SK-N-SH (cell line): ENCODE results near the gene BNIP3. TPM values are rescaled to one million over a fixed set of nuclear protein-coding genes. Genes with fewer than 3 reads are reported as not detected.
A peak's percentile ranks its signal among the peaks of the same experiment; 100 is the strongest.

Experiments
- CTCF ChIA-PET: fragments of 300-600, 350-600 bp; formaldehyde crosslinking; extraction: SDS; loops from one replicate; lab custom pipeline; 2021; lab: Yijun Ruan, JAX
- POLR2A ChIA-PET: fragments of 350-600 bp; sonication (Branson Sonifier 250); formaldehyde crosslinking; extraction: SDS; loops from one replicate; lab custom pipeline; 2020; ENCODE audit warnings: antibody characterized with exemption, inconsistent platforms; lab: Yijun Ruan, JAX
- DNase-seq: peaks from one replicate; pipeline ENCODE4 v3.0.0; 2012
- H2AFZ ChIP-seq: fragments of 200-600 bp; sonication (generic); 2 replicates; pipeline ENCODE4 v1.8.1; 2016; ENCODE audit warnings: antibody characterized with exemption, mild to moderate bottlenecking, low read depth
- H3F3A ChIP-seq: fragments of 200-600 bp; sonication (generic); replicated peaks from 2 replicates; pipeline ENCODE3; 2016; ENCODE audit warnings: antibody characterized with exemption, mild to moderate bottlenecking; ENCODE audit not compliant: insufficient read depth
- H3K27ac ChIP-seq, 2 experiments: fragments of 200-500 bp in 1 of 2; fragments of 200-600 bp in 1 of 2; sonication (Bioruptor generic) in 1 of 2; sonication (generic), shearing (Covaris generic) in 1 of 2; 2 replicates each; pipeline versions ENCODE4 v1.5.1 to v1.6.1; 2014 to 2016; ENCODE audit warnings: low read depth in 2 of 2, inconsistent platforms in 1 of 2, low read length in 1 of 2, mild to moderate bottlenecking in 1 of 2, mixed read lengths in 1 of 2
- H3K27me3 ChIP-seq: fragments of 200-600 bp; sonication (generic), shearing (Covaris generic); 2 replicates; pipeline ENCODE4 v1.6.1; 2016; ENCODE audit warnings: mixed run types; ENCODE audit not compliant: insufficient read depth
- H3K36me3 ChIP-seq, 2 experiments: fragments of 200-500 bp in 1 of 2; fragments of 200-600 bp in 1 of 2; sonication (Bioruptor generic) in 1 of 2; sonication (generic) in 1 of 2; replicated peaks in 1 of 2; 2 replicates each; pipeline versions ENCODE3 to v1.5.1; 2014 to 2016; ENCODE audit warnings: low read length in 1 of 2, mild to moderate bottlenecking in 1 of 2; ENCODE audit not compliant: insufficient read depth in 2 of 2, control insufficient read depth in 1 of 2
- H3K4me1 ChIP-seq, 2 experiments: fragments of 200-500 bp in 1 of 2; fragments of 200-600 bp in 1 of 2; sonication (Bioruptor generic) in 1 of 2; sonication (generic), shearing (Covaris generic) in 1 of 2; 2 replicates each; pipeline versions ENCODE4 v1.5.1 to v1.6.1; 2014 to 2016; ENCODE audit warnings: low read depth in 1 of 2, low read length in 1 of 2, mixed run types in 1 of 2; ENCODE audit not compliant: insufficient read depth in 2 of 2, control insufficient read depth in 1 of 2
- H3K4me2 ChIP-seq: fragments of 200-600 bp; sonication (generic), shearing (Covaris generic); 2 replicates; pipeline ENCODE4 v1.6.1; 2017; ENCODE audit warnings: mixed run types
- H3K4me3 ChIP-seq, 2 experiments: fragments of 200-500 bp in 1 of 2; fragments of 200-600 bp in 1 of 2; sonication (Bioruptor generic) in 1 of 2; sonication (generic), shearing (Covaris generic) in 1 of 2; 2 replicates each; pipeline versions ENCODE4 v1.5.1 to v1.8.1; 2014 to 2016; ENCODE audit warnings: low read depth in 2 of 2, inconsistent platforms in 1 of 2, low read length in 1 of 2, mild to moderate bottlenecking in 1 of 2, mixed read lengths in 1 of 2, moderate library complexity in 1 of 2
- H3K79me2 ChIP-seq: fragments of 200-600 bp; sonication (generic); 2 replicates; pipeline ENCODE4 v1.8.1; 2017; ENCODE audit warnings: mild to moderate bottlenecking; ENCODE audit not compliant: insufficient read depth
- H3K9ac ChIP-seq: fragments of 200-600 bp; sonication (generic); 2 replicates; pipeline ENCODE4 v1.6.1; 2017; ENCODE audit warnings: mixed run types
- H3K9me2 ChIP-seq: fragments of 200-600 bp; sonication (generic); 2 replicates; pipeline ENCODE4 v1.6.1; 2017; ENCODE audit warnings: mixed run types
- H3K9me3 ChIP-seq: fragments of 200-600 bp; sonication (generic); 2 replicates; pipeline ENCODE4 v1.6.1; 2017; ENCODE audit warnings: mixed run types, mild to moderate bottlenecking, moderate library complexity
- H4K20me1 ChIP-seq: fragments of 200-600 bp; sonication (generic); 2 replicates; pipeline ENCODE4 v1.6.1; 2017; ENCODE audit warnings: mild to moderate bottlenecking, mixed run types; ENCODE audit not compliant: insufficient read depth
- EP300 ChIP-seq, 2 experiments: IDR thresholded peaks; 2 replicates each; pipeline versions ENCODE4 v1.4.0 to v1.6.1; 2012; ENCODE audit warnings: borderline replicate concordance in 1 of 2, low read depth in 1 of 2, low read length in 1 of 2
- EZH2phosphoT487 ChIP-seq: fragments of 200-600 bp; sonication (generic); IDR thresholded peaks from 2 replicates; pipeline ENCODE4 v1.6.1; 2017; ENCODE audit warnings: low read depth, mixed run types, mild to moderate bottlenecking, antibody characterized with exemption, moderate library complexity, borderline replicate concordance
- FOSL2 ChIP-seq: IDR thresholded peaks from 2 replicates; pipeline ENCODE4 v1.4.0; 2012; ENCODE audit warnings: low read depth, mild to moderate bottlenecking, moderate library complexity, borderline replicate concordance
- FOXJ3 ChIP-seq: sonication (generic); formaldehyde crosslinking; IDR thresholded peaks from 2 replicates; pipeline ENCODE4 v1.5.1; 2020; ENCODE audit warnings: mild to moderate bottlenecking, missing genetic modification reagents
- FOXM1 ChIP-seq: IDR thresholded peaks from 2 replicates; pipeline ENCODE4 v1.4.0; 2012; ENCODE audit warnings: low read depth, mild to moderate bottlenecking
- GATA2 ChIP-seq: sonication (generic); formaldehyde crosslinking; IDR thresholded peaks from 2 replicates; pipeline ENCODE4 v1.5.0; 2020; ENCODE audit warnings: mild to moderate bottlenecking, missing genetic modification reagents
- MEF2A ChIP-seq: IDR thresholded peaks from 2 replicates; pipeline ENCODE4 v1.4.0; 2012; ENCODE audit warnings: low read depth, borderline replicate concordance
- MXI1 ChIP-seq: IDR thresholded peaks from 2 replicates; pipeline ENCODE4 v1.6.1; 2012; ENCODE audit warnings: mild to moderate bottlenecking, low read depth, low read length, improper control_type of control experiment
- NRF1 ChIP-seq: IDR thresholded peaks from 2 replicates; pipeline ENCODE4 v1.6.1; 2012; ENCODE audit warnings: low read depth, mild to moderate bottlenecking, low read length
- POLR2AphosphoS5 ChIP-seq: IDR thresholded peaks from 2 replicates; pipeline ENCODE4 v1.6.1; 2012; ENCODE audit warnings: low read depth, low read length
- RAD21 ChIP-seq: IDR thresholded peaks from 2 replicates; pipeline ENCODE4 v1.6.1; 2012; ENCODE audit warnings: mild to moderate bottlenecking, low read length
- RFX5 ChIP-seq: IDR thresholded peaks from 2 replicates; pipeline ENCODE4 v1.6.1; 2012; ENCODE audit warnings: mild to moderate bottlenecking, improper control_type of control experiment, low read length
- RXRA ChIP-seq: IDR thresholded peaks from 2 replicates; pipeline ENCODE4 v1.4.0; 2012; ENCODE audit warnings: low read depth, mild to moderate bottlenecking, borderline replicate concordance
- SMC3 ChIP-seq: IDR thresholded peaks from 2 replicates; pipeline ENCODE4 v1.6.1; 2012; ENCODE audit warnings: low read depth, low read length, improper control_type of control experiment
- TCF12 ChIP-seq: IDR thresholded peaks from 2 replicates; pipeline ENCODE4 v1.4.0; 2012
- TEAD4 ChIP-seq: IDR thresholded peaks from 2 replicates; pipeline ENCODE4 v1.4.0; 2012; ENCODE audit warnings: mild to moderate bottlenecking, borderline replicate concordance; ENCODE audit not compliant: insufficient read depth
- WGBS: methylation state at CpG from one replicate; pipeline ENCODE4 v1.1.6; 2017; ENCODE audit warnings: low lambda C conversion rate; 5-methylcytosine and 5-hydroxymethylcytosine counted together
- polyA plus RNA-seq, 3 experiments: library from polyadenylated mRNA; depleted of rRNA; stranded (reverse); fragments of >200 nt; gene quantifications; 2 replicates each; pipeline ENCODE4 v1.2.3, GENCODE V29; 2012
- TF ChIP-seq, protein P1 (sequence below): IDR thresholded peaks from 2 replicates; pipeline ENCODE4 v1.4.0; 2012; ENCODE audit warnings: low read depth, borderline replicate concordance
- TF ChIP-seq, protein P2 (sequence below): fragments of 150-350 bp; IDR thresholded peaks from 2 replicates; pipeline ENCODE4 v1.6.1; 2017; ENCODE audit warnings: antibody characterized with exemption, low read length, low read depth, borderline replicate concordance
- TF ChIP-seq, protein P3 (sequence below): IDR thresholded peaks from 2 replicates; pipeline ENCODE4 v1.6.1; 2012; ENCODE audit warnings: mild to moderate bottlenecking, low read depth, low read length, moderate library complexity
- TF ChIP-seq, protein P4 (sequence below): fragments of 200-600 bp; sonication (generic); IDR thresholded peaks from 2 replicates; pipeline ENCODE4 v1.6.1; 2017; ENCODE audit warnings: antibody characterized with exemption, mild to moderate bottlenecking, moderate library complexity

BNIP3 gene
- polyA plus RNA-seq, 1 of the 3 experiments (the other 2 are of a cell fraction): 40.3 TPM

DNA sequence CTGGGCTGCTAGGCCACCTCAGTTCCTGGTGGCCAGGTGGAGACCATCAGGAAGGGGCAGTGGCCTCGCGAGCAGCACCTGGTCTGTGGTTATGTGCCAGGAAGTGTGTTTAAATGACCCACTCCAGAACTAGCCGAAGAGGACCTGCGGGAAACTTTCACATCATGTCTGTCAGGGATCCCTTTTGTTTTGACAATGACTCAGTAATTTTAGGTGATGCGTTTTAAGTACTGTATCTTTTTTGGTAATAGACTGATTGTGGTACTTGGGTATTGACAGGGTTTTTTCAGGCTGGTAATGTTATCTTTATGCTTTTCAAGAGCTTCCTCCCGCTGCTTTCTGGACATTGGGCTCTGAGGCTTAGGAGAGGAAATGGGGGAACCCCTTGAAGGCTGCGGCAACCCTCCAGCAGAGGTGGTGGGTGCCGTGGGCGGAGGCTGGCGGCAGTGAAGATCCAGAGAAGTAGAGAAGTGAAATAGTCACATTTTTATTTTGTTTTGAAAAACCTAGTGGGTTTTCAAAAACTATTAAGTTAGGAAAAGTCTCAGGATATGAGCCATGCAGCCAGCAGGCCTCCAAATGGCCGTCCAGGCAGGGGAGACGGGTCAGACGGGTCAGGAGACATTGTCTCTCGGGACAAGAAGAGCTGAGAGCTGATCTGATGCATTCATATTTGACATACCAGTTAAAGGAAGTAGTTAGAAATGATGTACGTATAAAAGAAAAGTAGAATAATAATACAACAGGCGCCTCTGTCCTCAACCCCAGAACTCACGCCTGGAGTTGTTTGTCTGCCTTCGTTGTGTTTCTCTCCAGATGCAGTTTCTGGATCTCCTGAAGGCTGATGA is 53.3 kb downstream of the BNIP3 start:
- CTCF ChIA-PET: no interaction called here
- H3K4me2 ChIP-seq: no peak overlapping the region
- H3K79me2 ChIP-seq: peaks cover 100% of the 10 kb centered on the region

More for the DNA sequence above, 53.3 kb downstream of the BNIP3 start:
- Histone ChIP-seq H3K9me2 (no peaks in the 10 kb centered on the region), H3K9me3 (peaks cover 8% of the 10 kb centered on the region; the same call in 1 of the 2 replicates), H3K27me3 (no peaks in the 10 kb centered on the region), H3K9ac (no peak overlapping the region), H3K4me3 (no peak overlapping the region), H3F3A (no peaks in the 10 kb centered on the region), H3K4me1 (peaks cover 11 to 29% of the 10 kb centered on the region in 2 experiments; a peak in 2 of 4 replicates), H4K20me1 (peaks cover 63% of the 10 kb centered on the region), H2AFZ (no peak overlapping the region), H3K27ac (0 out of 4 replicates have a peak overlapping the region, but pooled peaks of 1 of the 2 experiments have one; percentile 23), H3K36me3 (peaks cover 0 to 17% of the 10 kb centered on the region in 2 experiments)
- TF ChIP-seq NRF1 (no peak), POLR2AphosphoS5 (no peak), FOXJ3 (CRISPR knock-in tag) (no peak), EP300 (IDR thresholded peaks at IDR 0.05; ENCODE audit: borderline replicate concordance in 1 of 2, low read depth in 1 of 2, low read length in 1 of 2) (no peak), EZH2phosphoT487 (no peak), GATA2 (CRISPR knock-in tag) (no peak), RAD21 (no peak), RXRA (no peak), RFX5 (no peak), FOXM1 (no peak), MXI1 (no peak), TCF12 (no peak), SMC3 (no peak), TEAD4 (no peak), MEF2A (no peak), FOSL2 (no peak)
- TF ChIP-seq, protein P1, sequence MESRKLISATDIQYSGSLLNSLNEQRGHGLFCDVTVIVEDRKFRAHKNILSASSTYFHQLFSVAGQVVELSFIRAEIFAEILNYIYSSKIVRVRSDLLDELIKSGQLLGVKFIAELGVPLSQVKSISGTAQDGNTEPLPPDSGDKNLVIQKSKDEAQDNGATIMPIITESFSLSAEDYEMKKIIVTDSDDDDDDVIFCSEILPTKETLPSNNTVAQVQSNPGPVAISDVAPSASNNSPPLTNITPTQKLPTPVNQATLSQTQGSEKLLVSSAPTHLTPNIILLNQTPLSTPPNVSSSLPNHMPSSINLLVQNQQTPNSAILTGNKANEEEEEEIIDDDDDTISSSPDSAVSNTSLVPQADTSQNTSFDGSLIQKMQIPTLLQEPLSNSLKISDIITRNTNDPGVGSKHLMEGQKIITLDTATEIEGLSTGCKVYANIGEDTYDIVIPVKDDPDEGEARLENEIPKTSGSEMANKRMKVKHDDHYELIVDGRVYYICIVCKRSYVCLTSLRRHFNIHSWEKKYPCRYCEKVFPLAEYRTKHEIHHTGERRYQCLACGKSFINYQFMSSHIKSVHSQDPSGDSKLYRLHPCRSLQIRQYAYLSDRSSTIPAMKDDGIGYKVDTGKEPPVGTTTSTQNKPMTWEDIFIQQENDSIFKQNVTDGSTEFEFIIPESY: no peak
- TF ChIP-seq, protein P2, sequence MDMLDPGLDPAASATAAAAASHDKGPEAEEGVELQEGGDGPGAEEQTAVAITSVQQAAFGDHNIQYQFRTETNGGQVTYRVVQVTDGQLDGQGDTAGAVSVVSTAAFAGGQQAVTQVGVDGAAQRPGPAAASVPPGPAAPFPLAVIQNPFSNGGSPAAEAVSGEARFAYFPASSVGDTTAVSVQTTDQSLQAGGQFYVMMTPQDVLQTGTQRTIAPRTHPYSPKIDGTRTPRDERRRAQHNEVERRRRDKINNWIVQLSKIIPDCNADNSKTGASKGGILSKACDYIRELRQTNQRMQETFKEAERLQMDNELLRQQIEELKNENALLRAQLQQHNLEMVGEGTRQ: no peak
- TF ChIP-seq, protein P3, sequence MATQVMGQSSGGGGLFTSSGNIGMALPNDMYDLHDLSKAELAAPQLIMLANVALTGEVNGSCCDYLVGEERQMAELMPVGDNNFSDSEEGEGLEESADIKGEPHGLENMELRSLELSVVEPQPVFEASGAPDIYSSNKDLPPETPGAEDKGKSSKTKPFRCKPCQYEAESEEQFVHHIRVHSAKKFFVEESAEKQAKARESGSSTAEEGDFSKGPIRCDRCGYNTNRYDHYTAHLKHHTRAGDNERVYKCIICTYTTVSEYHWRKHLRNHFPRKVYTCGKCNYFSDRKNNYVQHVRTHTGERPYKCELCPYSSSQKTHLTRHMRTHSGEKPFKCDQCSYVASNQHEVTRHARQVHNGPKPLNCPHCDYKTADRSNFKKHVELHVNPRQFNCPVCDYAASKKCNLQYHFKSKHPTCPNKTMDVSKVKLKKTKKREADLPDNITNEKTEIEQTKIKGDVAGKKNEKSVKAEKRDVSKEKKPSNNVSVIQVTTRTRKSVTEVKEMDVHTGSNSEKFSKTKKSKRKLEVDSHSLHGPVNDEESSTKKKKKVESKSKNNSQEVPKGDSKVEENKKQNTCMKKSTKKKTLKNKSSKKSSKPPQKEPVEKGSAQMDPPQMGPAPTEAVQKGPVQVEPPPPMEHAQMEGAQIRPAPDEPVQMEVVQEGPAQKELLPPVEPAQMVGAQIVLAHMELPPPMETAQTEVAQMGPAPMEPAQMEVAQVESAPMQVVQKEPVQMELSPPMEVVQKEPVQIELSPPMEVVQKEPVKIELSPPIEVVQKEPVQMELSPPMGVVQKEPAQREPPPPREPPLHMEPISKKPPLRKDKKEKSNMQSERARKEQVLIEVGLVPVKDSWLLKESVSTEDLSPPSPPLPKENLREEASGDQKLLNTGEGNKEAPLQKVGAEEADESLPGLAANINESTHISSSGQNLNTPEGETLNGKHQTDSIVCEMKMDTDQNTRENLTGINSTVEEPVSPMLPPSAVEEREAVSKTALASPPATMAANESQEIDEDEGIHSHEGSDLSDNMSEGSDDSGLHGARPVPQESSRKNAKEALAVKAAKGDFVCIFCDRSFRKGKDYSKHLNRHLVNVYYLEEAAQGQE: no peak
- TF ChIP-seq, protein P4, sequence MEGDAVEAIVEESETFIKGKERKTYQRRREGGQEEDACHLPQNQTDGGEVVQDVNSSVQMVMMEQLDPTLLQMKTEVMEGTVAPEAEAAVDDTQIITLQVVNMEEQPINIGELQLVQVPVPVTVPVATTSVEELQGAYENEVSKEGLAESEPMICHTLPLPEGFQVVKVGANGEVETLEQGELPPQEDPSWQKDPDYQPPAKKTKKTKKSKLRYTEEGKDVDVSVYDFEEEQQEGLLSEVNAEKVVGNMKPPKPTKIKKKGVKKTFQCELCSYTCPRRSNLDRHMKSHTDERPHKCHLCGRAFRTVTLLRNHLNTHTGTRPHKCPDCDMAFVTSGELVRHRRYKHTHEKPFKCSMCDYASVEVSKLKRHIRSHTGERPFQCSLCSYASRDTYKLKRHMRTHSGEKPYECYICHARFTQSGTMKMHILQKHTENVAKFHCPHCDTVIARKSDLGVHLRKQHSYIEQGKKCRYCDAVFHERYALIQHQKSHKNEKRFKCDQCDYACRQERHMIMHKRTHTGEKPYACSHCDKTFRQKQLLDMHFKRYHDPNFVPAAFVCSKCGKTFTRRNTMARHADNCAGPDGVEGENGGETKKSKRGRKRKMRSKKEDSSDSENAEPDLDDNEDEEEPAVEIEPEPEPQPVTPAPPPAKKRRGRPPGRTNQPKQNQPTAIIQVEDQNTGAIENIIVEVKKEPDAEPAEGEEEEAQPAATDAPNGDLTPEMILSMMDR: no peak
- POLR2A ChIA-PET: no interaction called here
- no peak for DNase-seq
- 86% methylated on average over 18 of the region's 18 CpGs for WGBS
